Upper lobe of left lung (tissue), 4 donors: ENCODE data around the gene BTN2A1.

Source experiments
- EP300 ChIP-seq, 4 donors: sonication (generic); formaldehyde crosslinking; IDR thresholded peaks; one replicate each; pipeline ENCODE4 v1.5.1; 2017; ENCODE audit warnings: antibody characterized with exemption in 4 of 4, control low read depth in 2 of 4
- POLR2A ChIP-seq, 4 donors: fragments of 450-650 bp; IDR thresholded peaks; one replicate each; pipeline ENCODE4 v1.5.1; 2016 to 2017; ENCODE audit warnings: antibody characterized with exemption in 4 of 4, mild to moderate bottlenecking in 2 of 4
- POLR2AphosphoS5 ChIP-seq, 2 donors: sonication (generic); formaldehyde crosslinking; IDR thresholded peaks; one replicate each; pipeline ENCODE4 v1.5.1; 2017; ENCODE audit warnings: antibody characterized with exemption in 2 of 2
- TF ChIP-seq, protein P1 (sequence below), 6 experiments: fragments of 450-650 bp in 4 of 6; fragments of 200-600 bp in 2 of 6; sonication (generic) in 2 of 6; IDR thresholded peaks; one replicate each; pipeline ENCODE4 v1.5.1; 2016 to 2019; ENCODE audit warnings: antibody characterized with exemption in 6 of 6

DNA sequence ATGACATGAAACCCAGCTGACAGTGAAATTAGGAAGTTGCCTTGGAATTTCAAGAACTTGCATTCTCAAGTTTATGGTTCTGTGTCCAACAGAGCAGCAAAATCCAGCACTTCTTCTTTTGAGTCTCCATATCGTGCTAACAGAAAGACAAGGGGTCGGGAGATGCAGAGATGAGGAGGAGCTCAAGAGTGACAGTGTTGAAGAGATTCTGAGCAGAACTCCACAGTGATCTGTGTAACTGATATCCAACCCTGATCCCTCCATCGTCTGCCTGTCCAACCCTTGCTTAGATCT lies 21.2 kb downstream of the BTN2A1 start:
- TF ChIP-seq, protein P1, sequence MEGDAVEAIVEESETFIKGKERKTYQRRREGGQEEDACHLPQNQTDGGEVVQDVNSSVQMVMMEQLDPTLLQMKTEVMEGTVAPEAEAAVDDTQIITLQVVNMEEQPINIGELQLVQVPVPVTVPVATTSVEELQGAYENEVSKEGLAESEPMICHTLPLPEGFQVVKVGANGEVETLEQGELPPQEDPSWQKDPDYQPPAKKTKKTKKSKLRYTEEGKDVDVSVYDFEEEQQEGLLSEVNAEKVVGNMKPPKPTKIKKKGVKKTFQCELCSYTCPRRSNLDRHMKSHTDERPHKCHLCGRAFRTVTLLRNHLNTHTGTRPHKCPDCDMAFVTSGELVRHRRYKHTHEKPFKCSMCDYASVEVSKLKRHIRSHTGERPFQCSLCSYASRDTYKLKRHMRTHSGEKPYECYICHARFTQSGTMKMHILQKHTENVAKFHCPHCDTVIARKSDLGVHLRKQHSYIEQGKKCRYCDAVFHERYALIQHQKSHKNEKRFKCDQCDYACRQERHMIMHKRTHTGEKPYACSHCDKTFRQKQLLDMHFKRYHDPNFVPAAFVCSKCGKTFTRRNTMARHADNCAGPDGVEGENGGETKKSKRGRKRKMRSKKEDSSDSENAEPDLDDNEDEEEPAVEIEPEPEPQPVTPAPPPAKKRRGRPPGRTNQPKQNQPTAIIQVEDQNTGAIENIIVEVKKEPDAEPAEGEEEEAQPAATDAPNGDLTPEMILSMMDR (IDR thresholded peaks at IDR 0.05): no peak
- peak in 1 of 4 donors; percentile 29 for TF ChIP-seq POLR2A (IDR thresholded peaks at IDR 0.05)
- no peak for TF ChIP-seq EP300 (IDR thresholded peaks at IDR 0.05)
- TF ChIP-seq POLR2AphosphoS5 (IDR thresholded peaks at IDR 0.05): no peak
